Activated T-helper 1 cell treated with anti-CD3 and anti-CD28 coated beads, Interleukin-12 subunit alpha, Interleukin-12 subunit beta, Interleukin-2, Interleukin-4 antibody, amounts not matched to agents 30 ng/mL and 10 ng/mL and 1 ng/mL, durations not matched to agents 14 hours and 24 hours and 36 hours (primary cell): ENCODE measurements around the gene ELP5. TPM values are rescaled to one million over a fixed set of nuclear protein-coding genes. Genes with fewer than 3 reads are reported as not detected.
A peak's percentile ranks its signal among the peaks of the same experiment; 100 is the strongest.

Experiments
- DNase-seq: peaks from one replicate; pipeline ENCODE4 v3.0.0; 2021; ENCODE audit warnings: low spot score
- H3K27ac Mint-ChIP-seq: one replicate; pipeline ENCODE4 v1.8.0; 2021; ENCODE audit warnings: mild to moderate bottlenecking, mixed read lengths
- H3K27me3 Mint-ChIP-seq: one replicate; pipeline ENCODE4 v1.8.0; 2022; ENCODE audit warnings: mild to moderate bottlenecking, moderate library complexity, mixed read lengths; ENCODE audit not compliant: insufficient read depth
- H3K36me3 Mint-ChIP-seq: one replicate; pipeline ENCODE4 v1.8.0; 2021; ENCODE audit warnings: low read depth, mixed read lengths
- H3K4me1 Mint-ChIP-seq: one replicate; pipeline ENCODE4 v1.8.0; 2021; ENCODE audit warnings: low read depth, mixed read lengths
- H3K4me3 Mint-ChIP-seq: one replicate; pipeline ENCODE4 v1.8.0; 2021; ENCODE audit warnings: mild to moderate bottlenecking, moderate library complexity, mixed read lengths
- H3K9me3 Mint-ChIP-seq: one replicate; pipeline ENCODE4 v1.8.0; 2021; ENCODE audit warnings: mixed read lengths
- intact Hi-C: fragments of 100-400 bp; cut with micrococcal nuclease; formaldehyde crosslinking; loops from one replicate; pipeline ENCODE4 v1.15.1; 2024
- total RNA-seq: library from RNA; stranded (reverse); gene quantifications from 2 replicates; pipeline ENCODE4 v1.2.3, GENCODE V29; 2022

ELP5 gene
- total RNA-seq, 1 donor from 2014 or later: 73.6 TPM

GRCh38 chr17:7234083-7234951 is 17.7 kb upstream of the ELP5 start, which contains the start of gene DVL2:
Gene DVL2 (minus strand): TSS chr17:7234517. CDS start chr17:7234262, 255 bp downstream.
- intact Hi-C loops: loop anchor here (1.0 kb wide), 3 partner anchors 15 to 29 kb away; partner anchors contain the start of genes ACADVL and DLG4
- peaks cover 46% of the 10 kb centered on the region for H3K4me1 Mint-ChIP-seq
- no peaks in the 10 kb centered on the region for H3K9me3 Mint-ChIP-seq
- peak within 1 kb of the TSS; percentile 92 for H3K27ac Mint-ChIP-seq
- H3K4me3 Mint-ChIP-seq: peak within 1 kb of the TSS; percentile 91
- DNase-seq: peak; percentile 93
- H3K27me3 Mint-ChIP-seq: no peaks in the 10 kb centered on the region
- peaks cover 35% of the 10 kb centered on the region for H3K36me3 Mint-ChIP-seq

GRCh38 chr17:7235693-7236665 is 16.0 kb upstream of the ELP5 start:
- peaks cover 61% of the 10 kb centered on the region for H3K4me1 Mint-ChIP-seq
- H3K27me3 Mint-ChIP-seq: no peaks in the 10 kb centered on the region
- H3K9me3 Mint-ChIP-seq: no peaks in the 10 kb centered on the region
- no peak for DNase-seq
- intact Hi-C loops: no loop called here
- peak overlapping the region; percentile 91 for H3K4me3 Mint-ChIP-seq
- peak overlapping the region; percentile 67 for H3K27ac Mint-ChIP-seq
- H3K36me3 Mint-ChIP-seq: peaks cover 36% of the 10 kb centered on the region

- H3K9me3 Mint-ChIP-seq: no peaks in the 10 kb centered on the region
- intact Hi-C loops: no loop called here
- no peak for DNase-seq
Measured at GRCh38 chr17:7236808-7237207, 15.2 kb upstream of the ELP5 start.

GRCh38 chr17:7237266-7237760 is 14.7 kb upstream of the ELP5 start:
- Mint-ChIP-seq H3K27me3 (no peaks in the 10 kb centered on the region), H3K36me3 (peaks cover 38% of the 10 kb centered on the region), H3K4me1 (peaks cover 67% of the 10 kb centered on the region), H3K4me3 (peak overlapping the region; percentile 97), H3K27ac (peak overlapping the region; percentile 92), H3K9me3 (no peaks in the 10 kb centered on the region)
- no peak for DNase-seq
- intact Hi-C loops: no loop called here

More at GRCh38 chr17:7236808-7237207, 15.2 kb upstream of the ELP5 start:
- Mint-ChIP-seq H3K27ac (peak overlapping the region; percentile 92), H3K4me1 (peaks cover 68% of the 10 kb centered on the region), H3K27me3 (no peaks in the 10 kb centered on the region), H3K4me3 (peak overlapping the region; percentile 97), H3K36me3 (peaks cover 37% of the 10 kb centered on the region)

- peak; percentile 78 for DNase-seq
- Mint-ChIP-seq H3K36me3 (peaks cover 38% of the 10 kb centered on the region), H3K4me1 (peaks cover 69% of the 10 kb centered on the region), H3K4me3 (peak overlapping the region; percentile 97), H3K27me3 (no peaks in the 10 kb centered on the region), H3K27ac (peak overlapping the region; percentile 92), H3K9me3 (no peaks in the 10 kb centered on the region)
- intact Hi-C loops: no loop called here
Measured at GRCh38 chr17:7237761-7238419, 14.1 kb upstream of the ELP5 start.

GRCh38 chr17:7238420-7239090 is 13.5 kb upstream of the ELP5 start:
- no peaks in the 10 kb centered on the region for H3K9me3 Mint-ChIP-seq
- peak overlapping the region; percentile 97 for H3K4me3 Mint-ChIP-seq
- H3K27ac Mint-ChIP-seq: peak overlapping the region; percentile 94
- intact Hi-C loops: loop anchor here (1.0 kb wide), 7 partner anchors 14 to 197 kb away; partner anchors contain the start of genes EIF5A, ELP5, SLC2A4 and TMEM102
- H3K36me3 Mint-ChIP-seq: peaks cover 42% of the 10 kb centered on the region
- DNase-seq: no peak
- H3K27me3 Mint-ChIP-seq: no peaks in the 10 kb centered on the region
- peaks cover 67% of the 10 kb centered on the region for H3K4me1 Mint-ChIP-seq

GRCh38 chr17:7239091-7240027 is 12.7 kb upstream of the ELP5 start, which contains the start of gene PHF23:
Gene PHF23 (minus strand): TSS chr17:7239457. CDS start chr17:7239279, 178 bp downstream.
- peaks cover 68% of the 10 kb centered on the region for H3K4me1 Mint-ChIP-seq
- H3K4me3 Mint-ChIP-seq: peak within 1 kb of the TSS; percentile 97
- H3K36me3 Mint-ChIP-seq: peaks cover 44% of the 10 kb centered on the region
- intact Hi-C loops: loop anchor here (1.0 kb wide), 7 partner anchors 13 to 196 kb away; partner anchors contain the start of genes EIF5A, ELP5, SLC2A4 and TMEM102
- H3K27ac Mint-ChIP-seq: peak within 1 kb of the TSS; percentile 94
- no peaks in the 10 kb centered on the region for H3K9me3 Mint-ChIP-seq
- no peaks in the 10 kb centered on the region for H3K27me3 Mint-ChIP-seq
- DNase-seq: peak; percentile 98

GRCh38 chr17:7240375-7240774 is 11.6 kb upstream of the ELP5 start:
- peak overlapping the region; percentile 97 for H3K4me3 Mint-ChIP-seq
- no peak for DNase-seq
- H3K4me1 Mint-ChIP-seq: peaks cover 58% of the 10 kb centered on the region
- intact Hi-C loops: no loop called here
- H3K27me3 Mint-ChIP-seq: no peaks in the 10 kb centered on the region
- no peaks in the 10 kb centered on the region for H3K9me3 Mint-ChIP-seq
- H3K27ac Mint-ChIP-seq: peak overlapping the region; percentile 15
- H3K36me3 Mint-ChIP-seq: peaks cover 42% of the 10 kb centered on the region

GRCh38 chr17:7241090-7241733 is 10.8 kb upstream of the ELP5 start:
- Mint-ChIP-seq H3K27me3 (no peaks in the 10 kb centered on the region), H3K27ac (peak overlapping the region; percentile 93), H3K4me3 (peak overlapping the region; percentile 97), H3K9me3 (no peaks in the 10 kb centered on the region), H3K36me3 (peaks cover 40% of the 10 kb centered on the region), H3K4me1 (peaks cover 49% of the 10 kb centered on the region)
- no peak for DNase-seq
- intact Hi-C loops: no loop called here

GRCh38 chr17:7241783-7242716 is 10.0 kb upstream of the ELP5 start, which contains the start of gene GABARAP:
Gene GABARAP (minus strand): TSS chr17:7242449. CDS start chr17:7242330, 119 bp downstream.
- no peaks in the 10 kb centered on the region for H3K9me3 Mint-ChIP-seq
- peak within 1 kb of the TSS; percentile 97 for H3K4me3 Mint-ChIP-seq

More at GRCh38 chr17:7241783-7242716, 10.0 kb upstream of the ELP5 start, which contains the start of gene GABARAP:
- intact Hi-C loops: loop anchor here (2.0 kb wide), 2 partner anchors 207 to 331 kb away; no protein-coding TSS in a partner anchor
- H3K36me3 Mint-ChIP-seq: peaks cover 40% of the 10 kb centered on the region
- peak within 1 kb of the TSS; percentile 93 for H3K27ac Mint-ChIP-seq
- peak; percentile 87 for DNase-seq
- H3K27me3 Mint-ChIP-seq: no peaks in the 10 kb centered on the region
- peaks cover 44% of the 10 kb centered on the region for H3K4me1 Mint-ChIP-seq
